Measurements from ENCODE around the gene AKR1C8. TPM values are rescaled to one million over a fixed set of nuclear protein-coding genes. Genes with fewer than 3 reads are reported as not detected.

AKR1C8 gene
- total and polyA plus RNA-seq, 2 donors (not counting 1 experiment from before 2014, with no cell fraction given), result not detected

DNA sequence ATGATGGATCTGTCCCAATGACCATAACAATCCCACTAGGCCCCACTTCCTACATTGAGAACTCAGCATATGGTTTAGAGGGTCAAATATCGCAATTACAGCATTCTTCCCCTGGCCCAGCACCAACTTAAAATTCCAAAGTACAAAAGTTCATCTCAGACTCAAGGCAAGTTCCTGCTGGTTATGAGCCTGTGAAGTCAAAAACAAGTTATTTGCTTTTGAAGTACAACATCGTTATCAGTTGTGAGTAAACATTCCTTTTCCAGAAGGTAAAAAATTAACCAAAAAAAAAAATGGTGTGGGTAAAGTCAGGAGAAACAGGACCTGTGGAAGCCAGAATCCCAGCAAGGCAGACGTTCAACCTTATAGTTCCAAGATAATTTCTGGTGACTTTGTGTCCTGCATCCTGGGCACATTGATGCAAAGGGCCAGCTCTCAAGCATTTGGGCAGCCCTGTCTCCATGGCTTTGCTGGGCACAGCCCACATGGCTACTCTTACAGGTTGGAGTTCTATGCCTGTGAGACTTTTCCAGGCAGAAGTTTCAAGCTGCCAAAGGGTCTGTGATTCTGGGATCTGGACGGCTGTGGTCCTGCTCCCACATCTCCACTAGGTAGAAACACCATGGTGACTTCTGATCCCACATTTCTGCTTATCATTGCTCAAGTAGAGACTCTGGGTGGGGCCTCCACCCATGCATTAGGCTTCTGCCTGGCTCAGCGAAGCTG is 37.5 kb downstream of the AKR1C8 start:
- no peak overlapping the region for H3K4me3 ChIP-seq (replicated peaks in 1 of 4; ENCODE audit: control extremely low read depth in 1 of 4, insufficient read depth in 1 of 4, low read depth in 3 of 4, low read length in 4 of 4)
- H3K27me3 ChIP-seq (ENCODE audit: control insufficient read depth, insufficient read depth, low read length), result no peaks in the 10 kb centered on the region
- TF ChIP-seq, protein P1, sequence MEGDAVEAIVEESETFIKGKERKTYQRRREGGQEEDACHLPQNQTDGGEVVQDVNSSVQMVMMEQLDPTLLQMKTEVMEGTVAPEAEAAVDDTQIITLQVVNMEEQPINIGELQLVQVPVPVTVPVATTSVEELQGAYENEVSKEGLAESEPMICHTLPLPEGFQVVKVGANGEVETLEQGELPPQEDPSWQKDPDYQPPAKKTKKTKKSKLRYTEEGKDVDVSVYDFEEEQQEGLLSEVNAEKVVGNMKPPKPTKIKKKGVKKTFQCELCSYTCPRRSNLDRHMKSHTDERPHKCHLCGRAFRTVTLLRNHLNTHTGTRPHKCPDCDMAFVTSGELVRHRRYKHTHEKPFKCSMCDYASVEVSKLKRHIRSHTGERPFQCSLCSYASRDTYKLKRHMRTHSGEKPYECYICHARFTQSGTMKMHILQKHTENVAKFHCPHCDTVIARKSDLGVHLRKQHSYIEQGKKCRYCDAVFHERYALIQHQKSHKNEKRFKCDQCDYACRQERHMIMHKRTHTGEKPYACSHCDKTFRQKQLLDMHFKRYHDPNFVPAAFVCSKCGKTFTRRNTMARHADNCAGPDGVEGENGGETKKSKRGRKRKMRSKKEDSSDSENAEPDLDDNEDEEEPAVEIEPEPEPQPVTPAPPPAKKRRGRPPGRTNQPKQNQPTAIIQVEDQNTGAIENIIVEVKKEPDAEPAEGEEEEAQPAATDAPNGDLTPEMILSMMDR (conservative IDR thresholded peaks at IDR 0.05 in 1 of 2, IDR thresholded peaks at IDR 0.05 in 1 of 2; ENCODE audit: low read depth in 1 of 2, low read length in 2 of 2), result no peak
- TF ChIP-seq EZH2 (IDR thresholded peaks at IDR 0.05; ENCODE audit: low read length, missing control alignments), result no peak

DNA sequence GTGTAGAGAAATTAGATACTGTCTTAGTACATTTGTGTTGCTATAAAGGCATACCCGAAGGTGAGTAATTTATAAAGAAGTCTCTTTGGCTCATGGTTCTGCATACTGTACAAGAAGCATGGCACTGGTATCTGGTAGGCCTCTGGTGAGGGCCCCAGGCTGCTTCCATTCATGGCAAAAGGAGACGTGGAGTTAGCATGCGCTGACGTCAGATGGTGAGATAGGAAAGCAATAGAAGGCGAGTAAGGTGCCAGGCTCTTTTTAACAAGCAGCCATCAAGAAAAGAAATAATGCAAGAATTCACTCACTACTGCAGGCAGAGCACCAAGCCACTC is 38.1 kb downstream of the AKR1C8 start:
- no peaks in the 10 kb centered on the region for H4K20me1 ChIP-seq (ENCODE audit: control insufficient read depth, extremely low read depth, insufficient read depth, low read length)
- H3K4me1 ChIP-seq (ENCODE audit: control insufficient read depth, extremely low read depth, insufficient read depth, low read length), result no peaks in the 10 kb centered on the region
- no peak for TF ChIP-seq EZH2 (IDR thresholded peaks at IDR 0.05; ENCODE audit: low read length, missing control alignments)
- TF ChIP-seq, protein P1 (conservative IDR thresholded peaks at IDR 0.05 in 1 of 2, IDR thresholded peaks at IDR 0.05 in 1 of 2; ENCODE audit: low read depth in 1 of 2, low read length in 2 of 2), result no peak
- no peaks in the 10 kb centered on the region for H3K9me3 ChIP-seq (ENCODE audit: control insufficient read depth, insufficient read depth, low read depth, low read length)
- H3K4me3 ChIP-seq (replicated peaks in 1 of 4; ENCODE audit: control extremely low read depth in 1 of 4, insufficient read depth in 1 of 4, low read depth in 3 of 4, low read length in 4 of 4), result no peak overlapping the region
- no peak overlapping the region for H3K9ac ChIP-seq (ENCODE audit: insufficient read depth, low read length)
- H2AFZ ChIP-seq (ENCODE audit: low read length), result no peak overlapping the region
- no peak overlapping the region for H3K4me2 ChIP-seq (ENCODE audit: extremely low read depth, insufficient read depth, low read length)
- no peak overlapping the region for H3K27ac ChIP-seq (ENCODE audit: insufficient read depth, low read length)
- H3K79me2 ChIP-seq (ENCODE audit: control insufficient read depth, insufficient read depth, low read length), result no peaks in the 10 kb centered on the region
- H3K36me3 ChIP-seq (ENCODE audit: control insufficient read depth, insufficient read depth, low read length), result no peaks in the 10 kb centered on the region
- no peak for DNase-seq (ENCODE audit: low read depth in 2 of 2)
- H3K27me3 ChIP-seq (ENCODE audit: control insufficient read depth, insufficient read depth, low read length), result no peaks in the 10 kb centered on the region

More for the DNA sequence above, 37.5 kb downstream of the AKR1C8 start:
- Histone ChIP-seq H3K4me1 (ENCODE audit: control insufficient read depth, extremely low read depth, insufficient read depth, low read length) (no peaks in the 10 kb centered on the region), H3K36me3 (ENCODE audit: control insufficient read depth, insufficient read depth, low read length) (no peaks in the 10 kb centered on the region), H3K9ac (ENCODE audit: insufficient read depth, low read length) (no peak overlapping the region), H3K79me2 (ENCODE audit: control insufficient read depth, insufficient read depth, low read length) (no peaks in the 10 kb centered on the region), H2AFZ (ENCODE audit: low read length) (no peak overlapping the region), H3K27ac (ENCODE audit: insufficient read depth, low read length) (no peak overlapping the region), H3K9me3 (ENCODE audit: control insufficient read depth, insufficient read depth, low read depth, low read length) (no peaks in the 10 kb centered on the region), H3K4me2 (ENCODE audit: extremely low read depth, insufficient read depth, low read length) (no peak overlapping the region), H4K20me1 (ENCODE audit: control insufficient read depth, extremely low read depth, insufficient read depth, low read length) (no peaks in the 10 kb centered on the region)
- no peak for DNase-seq (ENCODE audit: low read depth in 2 of 2)

- Histone ChIP-seq H3K4me1 (ENCODE audit: control insufficient read depth, extremely low read depth, insufficient read depth, low read length) (no peaks in the 10 kb centered on the region), H3K27ac (ENCODE audit: insufficient read depth, low read length) (no peak overlapping the region), H3K79me2 (ENCODE audit: control insufficient read depth, insufficient read depth, low read length) (no peaks in the 10 kb centered on the region), H3K9ac (ENCODE audit: insufficient read depth, low read length) (no peak overlapping the region), H4K20me1 (ENCODE audit: control insufficient read depth, extremely low read depth, insufficient read depth, low read length) (no peaks in the 10 kb centered on the region), H2AFZ (ENCODE audit: low read length) (no peak overlapping the region), H3K27me3 (ENCODE audit: control insufficient read depth, insufficient read depth, low read length) (no peaks in the 10 kb centered on the region), H3K4me2 (ENCODE audit: extremely low read depth, insufficient read depth, low read length) (no peak overlapping the region), H3K9me3 (ENCODE audit: control insufficient read depth, insufficient read depth, low read depth, low read length) (no peaks in the 10 kb centered on the region), H3K4me3 (replicated peaks in 1 of 4; ENCODE audit: control extremely low read depth in 1 of 4, insufficient read depth in 1 of 4, low read depth in 3 of 4, low read length in 4 of 4) (no peak overlapping the region), H3K36me3 (ENCODE audit: control insufficient read depth, insufficient read depth, low read length) (no peaks in the 10 kb centered on the region)
- no peak for DNase-seq (ENCODE audit: low read depth in 2 of 2)
- TF ChIP-seq EZH2 (IDR thresholded peaks at IDR 0.05; ENCODE audit: low read length, missing control alignments), result no peak
- TF ChIP-seq, protein P1 (conservative IDR thresholded peaks at IDR 0.05 in 1 of 2, IDR thresholded peaks at IDR 0.05 in 1 of 2; ENCODE audit: low read depth in 1 of 2, low read length in 2 of 2), result no peak
Measured at GRCh38 chr10:5143137-5143536, 41.8 kb downstream of the AKR1C8 start.

Data from fibroblast of lung (primary cell).